ENCODE measurements around the gene CTNNA3.

Gene CTNNA3

DNA sequence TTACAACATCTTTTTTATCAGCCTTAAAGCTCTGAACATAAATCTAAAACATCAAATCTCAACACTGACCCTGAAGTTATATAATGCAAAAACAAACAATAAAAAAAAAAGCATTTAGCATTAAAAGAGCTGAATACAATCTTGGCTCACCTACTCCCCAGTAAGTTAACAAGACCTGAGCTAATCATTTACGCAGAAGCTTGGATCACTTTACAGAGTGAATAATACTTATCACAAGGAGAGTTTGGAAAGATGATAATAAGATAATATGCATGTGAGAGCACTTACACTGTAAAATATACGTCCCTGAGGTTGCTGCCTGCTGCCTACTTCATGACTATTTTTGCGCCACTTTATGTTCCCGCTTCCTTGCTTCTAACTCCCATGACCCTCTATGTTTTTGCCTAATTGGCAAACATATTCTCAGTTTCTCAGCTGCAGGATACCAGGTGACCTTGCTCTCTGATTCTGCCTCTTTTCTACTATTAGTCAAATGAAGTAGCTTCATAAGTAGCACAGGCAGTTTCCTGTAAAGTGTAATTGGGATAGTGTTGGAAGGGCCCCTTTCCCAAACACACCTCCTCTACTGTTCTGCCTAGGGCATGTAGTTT is 436.6 kb downstream of the CTNNA3 start (continued):
- TF ChIP-seq, protein P1, sequence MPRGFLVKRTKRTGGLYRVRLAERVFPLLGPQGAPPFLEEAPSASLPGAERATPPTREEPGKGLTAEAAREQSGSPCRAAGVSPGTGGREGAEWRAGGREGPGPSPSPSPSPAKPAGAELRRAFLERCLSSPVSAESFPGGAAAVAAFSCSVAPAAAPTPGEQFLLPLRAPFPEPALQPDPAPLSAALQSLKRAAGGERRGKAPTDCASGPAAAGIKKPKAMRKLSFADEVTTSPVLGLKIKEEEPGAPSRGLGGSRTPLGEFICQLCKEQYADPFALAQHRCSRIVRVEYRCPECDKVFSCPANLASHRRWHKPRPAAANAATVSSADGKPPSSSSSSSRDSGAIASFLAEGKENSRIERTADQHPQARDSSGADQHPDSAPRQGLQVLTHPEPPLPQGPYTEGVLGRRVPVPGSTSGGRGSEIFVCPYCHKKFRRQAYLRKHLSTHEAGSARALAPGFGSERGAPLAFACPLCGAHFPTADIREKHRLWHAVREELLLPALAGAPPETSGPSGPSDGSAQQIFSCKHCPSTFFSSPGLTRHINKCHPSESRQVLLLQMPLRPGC (tag by site-specific recombination; IDR thresholded peaks at IDR 0.05): no peak
- TF ChIP-seq KLF1 (tag by site-specific recombination; IDR thresholded peaks at IDR 0.05) (no peak), ZNF426 (tag by site-specific recombination; IDR thresholded peaks at IDR 0.05) (no peak), SCRT2 (tag by site-specific recombination; IDR thresholded peaks at IDR 0.05) (no peak), ZIC2 (tag by site-specific recombination; IDR thresholded peaks at IDR 0.05) (no peak), ZNF837 (tag by site-specific recombination; IDR thresholded peaks at IDR 0.05) (no peak), ZNF302 (tag by site-specific recombination; IDR thresholded peaks at IDR 0.05; ENCODE audit: low read depth) (no peak), ZNF521 (tag by site-specific recombination; IDR thresholded peaks at IDR 0.05) (no peak), ZNF37A (tag by site-specific recombination; IDR thresholded peaks at IDR 0.05) (no peak), ZNF623 (tag by site-specific recombination; IDR thresholded peaks at IDR 0.05) (no peak), GLIS1 (tag by site-specific recombination; IDR thresholded peaks at IDR 0.05) (no peak), ZNF157 (tag by site-specific recombination; IDR thresholded peaks at IDR 0.05) (no peak)
- TF ChIP-seq, protein P2, sequence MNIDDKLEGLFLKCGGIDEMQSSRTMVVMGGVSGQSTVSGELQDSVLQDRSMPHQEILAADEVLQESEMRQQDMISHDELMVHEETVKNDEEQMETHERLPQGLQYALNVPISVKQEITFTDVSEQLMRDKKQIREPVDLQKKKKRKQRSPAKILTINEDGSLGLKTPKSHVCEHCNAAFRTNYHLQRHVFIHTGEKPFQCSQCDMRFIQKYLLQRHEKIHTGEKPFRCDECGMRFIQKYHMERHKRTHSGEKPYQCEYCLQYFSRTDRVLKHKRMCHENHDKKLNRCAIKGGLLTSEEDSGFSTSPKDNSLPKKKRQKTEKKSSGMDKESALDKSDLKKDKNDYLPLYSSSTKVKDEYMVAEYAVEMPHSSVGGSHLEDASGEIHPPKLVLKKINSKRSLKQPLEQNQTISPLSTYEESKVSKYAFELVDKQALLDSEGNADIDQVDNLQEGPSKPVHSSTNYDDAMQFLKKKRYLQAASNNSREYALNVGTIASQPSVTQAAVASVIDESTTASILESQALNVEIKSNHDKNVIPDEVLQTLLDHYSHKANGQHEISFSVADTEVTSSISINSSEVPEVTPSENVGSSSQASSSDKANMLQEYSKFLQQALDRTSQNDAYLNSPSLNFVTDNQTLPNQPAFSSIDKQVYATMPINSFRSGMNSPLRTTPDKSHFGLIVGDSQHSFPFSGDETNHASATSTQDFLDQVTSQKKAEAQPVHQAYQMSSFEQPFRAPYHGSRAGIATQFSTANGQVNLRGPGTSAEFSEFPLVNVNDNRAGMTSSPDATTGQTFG (tag by site-specific recombination; IDR thresholded peaks at IDR 0.05; ENCODE audit: borderline replicate concordance): no peak
- TF ChIP-seq, protein P3, sequence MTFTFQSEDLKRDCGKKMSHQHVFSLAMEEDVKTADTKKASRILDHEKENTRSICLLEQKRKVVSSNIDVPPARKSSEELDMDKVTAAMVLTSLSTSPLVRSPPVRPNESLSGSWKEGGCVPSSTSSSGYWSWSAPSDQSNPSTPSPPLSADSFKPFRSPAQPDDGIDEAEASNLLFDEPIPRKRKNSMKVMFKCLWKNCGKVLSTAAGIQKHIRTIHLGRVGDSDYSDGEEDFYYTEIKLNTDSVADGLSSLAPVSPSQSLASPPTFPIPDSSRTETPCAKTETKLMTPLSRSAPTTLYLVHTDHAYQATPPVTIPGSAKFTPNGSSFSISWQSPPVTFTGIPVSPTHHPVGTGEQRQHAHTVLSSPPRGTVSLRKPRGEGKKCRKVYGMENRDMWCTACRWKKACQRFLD (tag by site-specific recombination; IDR thresholded peaks at IDR 0.05): no peak
- TF ChIP-seq, protein P4, sequence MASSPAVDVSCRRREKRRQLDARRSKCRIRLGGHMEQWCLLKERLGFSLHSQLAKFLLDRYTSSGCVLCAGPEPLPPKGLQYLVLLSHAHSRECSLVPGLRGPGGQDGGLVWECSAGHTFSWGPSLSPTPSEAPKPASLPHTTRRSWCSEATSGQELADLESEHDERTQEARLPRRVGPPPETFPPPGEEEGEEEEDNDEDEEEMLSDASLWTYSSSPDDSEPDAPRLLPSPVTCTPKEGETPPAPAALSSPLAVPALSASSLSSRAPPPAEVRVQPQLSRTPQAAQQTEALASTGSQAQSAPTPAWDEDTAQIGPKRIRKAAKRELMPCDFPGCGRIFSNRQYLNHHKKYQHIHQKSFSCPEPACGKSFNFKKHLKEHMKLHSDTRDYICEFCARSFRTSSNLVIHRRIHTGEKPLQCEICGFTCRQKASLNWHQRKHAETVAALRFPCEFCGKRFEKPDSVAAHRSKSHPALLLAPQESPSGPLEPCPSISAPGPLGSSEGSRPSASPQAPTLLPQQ (tag by site-specific recombination; IDR thresholded peaks at IDR 0.05): no peak
- TF ChIP-seq, protein P5, sequence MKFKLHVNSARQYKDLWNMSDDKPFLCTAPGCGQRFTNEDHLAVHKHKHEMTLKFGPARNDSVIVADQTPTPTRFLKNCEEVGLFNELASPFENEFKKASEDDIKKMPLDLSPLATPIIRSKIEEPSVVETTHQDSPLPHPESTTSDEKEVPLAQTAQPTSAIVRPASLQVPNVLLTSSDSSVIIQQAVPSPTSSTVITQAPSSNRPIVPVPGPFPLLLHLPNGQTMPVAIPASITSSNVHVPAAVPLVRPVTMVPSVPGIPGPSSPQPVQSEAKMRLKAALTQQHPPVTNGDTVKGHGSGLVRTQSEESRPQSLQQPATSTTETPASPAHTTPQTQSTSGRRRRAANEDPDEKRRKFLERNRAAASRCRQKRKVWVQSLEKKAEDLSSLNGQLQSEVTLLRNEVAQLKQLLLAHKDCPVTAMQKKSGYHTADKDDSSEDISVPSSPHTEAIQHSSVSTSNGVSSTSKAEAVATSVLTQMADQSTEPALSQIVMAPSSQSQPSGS (tag by site-specific recombination; IDR thresholded peaks at IDR 0.05; ENCODE audit: low read depth): no peak

DNA sequence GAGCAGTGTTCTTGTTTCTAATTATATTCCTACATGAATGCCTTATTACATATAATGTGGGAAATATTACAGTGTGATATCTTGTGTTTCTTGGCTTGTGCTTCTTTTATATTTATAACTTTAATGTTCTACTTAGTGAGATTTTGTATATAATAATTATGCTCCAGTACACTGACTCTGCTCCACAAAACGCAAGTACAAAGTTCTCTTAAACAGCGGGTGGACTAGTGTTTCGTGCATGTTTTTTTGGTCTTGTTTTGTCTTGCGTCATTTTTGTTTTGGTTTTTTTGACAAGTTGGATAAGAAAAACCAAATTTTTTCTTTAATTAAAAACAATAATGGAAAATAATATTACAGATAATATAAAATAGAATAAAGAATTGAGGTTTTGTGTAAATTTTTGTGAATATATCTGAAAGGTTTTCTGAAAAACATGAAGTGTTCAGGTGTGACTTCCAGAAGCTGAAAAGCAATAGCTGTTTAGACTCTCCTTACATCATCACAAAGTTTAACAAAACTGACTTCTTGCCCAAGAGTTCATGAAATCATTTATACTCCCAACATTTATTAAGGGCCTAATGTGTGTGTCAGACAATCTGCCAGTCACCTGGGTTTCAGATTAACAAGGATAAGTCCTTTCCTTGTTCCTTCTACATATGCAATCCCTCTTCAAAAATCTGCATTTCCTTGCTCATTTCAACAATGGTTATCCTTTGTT is 438.4 kb downstream of the CTNNA3 start:
- no peak overlapping the region for H3K27ac ChIP-seq (ENCODE audit: extremely low read depth, low read depth, low read length)
- POLR2A ChIA-PET: no interaction called here
- TF ChIP-seq, protein P6, sequence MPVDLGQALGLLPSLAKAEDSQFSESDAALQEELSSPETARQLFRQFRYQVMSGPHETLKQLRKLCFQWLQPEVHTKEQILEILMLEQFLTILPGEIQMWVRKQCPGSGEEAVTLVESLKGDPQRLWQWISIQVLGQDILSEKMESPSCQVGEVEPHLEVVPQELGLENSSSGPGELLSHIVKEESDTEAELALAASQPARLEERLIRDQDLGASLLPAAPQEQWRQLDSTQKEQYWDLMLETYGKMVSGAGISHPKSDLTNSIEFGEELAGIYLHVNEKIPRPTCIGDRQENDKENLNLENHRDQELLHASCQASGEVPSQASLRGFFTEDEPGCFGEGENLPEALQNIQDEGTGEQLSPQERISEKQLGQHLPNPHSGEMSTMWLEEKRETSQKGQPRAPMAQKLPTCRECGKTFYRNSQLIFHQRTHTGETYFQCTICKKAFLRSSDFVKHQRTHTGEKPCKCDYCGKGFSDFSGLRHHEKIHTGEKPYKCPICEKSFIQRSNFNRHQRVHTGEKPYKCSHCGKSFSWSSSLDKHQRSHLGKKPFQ (tag by site-specific recombination; IDR thresholded peaks at IDR 0.05): no peak
- TF ChIP-seq ZNF544 (tag by site-specific recombination; IDR thresholded peaks at IDR 0.05) (no peak), ZFHX2 (tag by site-specific recombination; conservative IDR thresholded peaks at IDR 0.05) (no peak), ZNF121 (tag by site-specific recombination; IDR thresholded peaks at IDR 0.05) (no peak), ZNF629 (tag by site-specific recombination; IDR thresholded peaks at IDR 0.05) (no peak), HOXD13 (CRISPR knock-in tag; IDR thresholded peaks at IDR 0.05; ENCODE audit: borderline replicate concordance) (no peak), KLF7 (tag by site-specific recombination; IDR thresholded peaks at IDR 0.05; ENCODE audit: borderline replicate concordance) (no peak), KLF16 (tag by site-specific recombination; IDR thresholded peaks at IDR 0.05) (no peak)

More for the DNA sequence above, 438.4 kb downstream of the CTNNA3 start:
- CTCF ChIA-PET: no interaction called here
- no peaks in the 10 kb centered on the region for H3K36me3 ChIP-seq (ENCODE audit: control insufficient read depth in 2 of 2, insufficient read depth in 1 of 2, low read length in 2 of 2)
- H3K9me3 ChIP-seq (ENCODE audit: control insufficient read depth, insufficient read depth, low read depth, low read length): no peaks in the 10 kb centered on the region
- H3K4me1 ChIP-seq (ENCODE audit: control insufficient read depth, insufficient read depth, low read length): peaks cover 14% of the 10 kb centered on the region; the same call in 1 of the 2 replicates
- H3K4me3 ChIP-seq (ENCODE audit: low read depth, low read length): no peak overlapping the region
